LNCAP (cell line): Measurements from ENCODE around the gene SERPINA1.

Experiments used
- CTCF ChIP-seq: fragments of 450-650 bp; IDR thresholded peaks from 2 replicates; pipeline ENCODE4 v1.5.1; 2017; ENCODE audit warnings: mild to moderate bottlenecking

SERPINA1 gene

GRCh38 chr14:94385553-94386057 lies 2.8 kb downstream of the SERPINA1 start:
- no peak for TF ChIP-seq CTCF

- no peak for TF ChIP-seq CTCF
These were observed 4.1 kb downstream of the SERPINA1 start for GRCh38 chr14:94384342-94384741.

GRCh38 chr14:94383777-94384176 lies 4.6 kb downstream of the SERPINA1 start:
- TF ChIP-seq CTCF: no peak

- TF ChIP-seq CTCF: no peak
These were observed 5.4 kb downstream of the SERPINA1 start for GRCh38 chr14:94382716-94383596.

- TF ChIP-seq CTCF: no peak
These were observed 6.2 kb downstream of the SERPINA1 start for GRCh38 chr14:94382099-94382715.

- no peak for TF ChIP-seq CTCF
These were observed 7.0 kb downstream of the SERPINA1 start for GRCh38 chr14:94381149-94382030.
